Fibroblast of mammary gland (primary cell): ENCODE results near the gene THEM5.

Experiments
- DNase-seq: peaks from one replicate; pipeline ENCODE4 v3.0.0-alpha.2; 2010; ENCODE audit warnings: low read depth
- H3K4me3 ChIP-seq: 2 replicates; pipeline ENCODE4 v1.5.1; 2011; ENCODE audit warnings: low read depth, mild to moderate bottlenecking, low read length, moderate library complexity; ENCODE audit not compliant: control insufficient read depth
- CTCF ChIP-seq: conservative IDR thresholded peaks from 2 replicates; pipeline ENCODE4 v1.5.1; 2011; ENCODE audit warnings: low read depth, low read length, inconsistent platforms; ENCODE audit not compliant: control insufficient read depth, insufficient read depth

THEM5 gene

GRCh38 chr1:151839457-151840403 is 13.8 kb downstream of the THEM5 start, which contains the start of gene C2CD4D:
Gene C2CD4D (minus strand): TSS chr1:151839820. CDS start chr1:151838989, 831 bp downstream.
- no peak for TF ChIP-seq CTCF
- H3K4me3 ChIP-seq = no peak within 1 kb of the TSS
- no peak for DNase-seq

GRCh38 chr1:151839082-151839412 is 14.5 kb downstream of the THEM5 start:
- TF ChIP-seq CTCF = no peak
- DNase-seq = no peak
- no peak overlapping the region for H3K4me3 ChIP-seq

- TF ChIP-seq CTCF = no peak
- H3K4me3 ChIP-seq = no peak overlapping the region
- no peak for DNase-seq
Measured at GRCh38 chr1:151838222-151839081, 15.1 kb downstream of the THEM5 start.

- no peak for TF ChIP-seq CTCF
- DNase-seq = no peak
- no peak overlapping the region for H3K4me3 ChIP-seq
Measured at GRCh38 chr1:151837884-151838221, 15.7 kb downstream of the THEM5 start.

GRCh38 chr1:151837197-151837596 is 16.3 kb downstream of the THEM5 start:
- DNase-seq = no peak

More at GRCh38 chr1:151837197-151837596, 16.3 kb downstream of the THEM5 start:
- TF ChIP-seq CTCF = no peak
- no peak overlapping the region for H3K4me3 ChIP-seq
